ENCODE data around the gene CADM1. TPM values are rescaled to one million over a fixed set of nuclear protein-coding genes. Genes with fewer than 3 reads are reported as not detected.

Gene CADM1
- total and polyA plus RNA-seq, 9 donors: 6.6 to 61.2 (median 17.2) TPM

DNA sequence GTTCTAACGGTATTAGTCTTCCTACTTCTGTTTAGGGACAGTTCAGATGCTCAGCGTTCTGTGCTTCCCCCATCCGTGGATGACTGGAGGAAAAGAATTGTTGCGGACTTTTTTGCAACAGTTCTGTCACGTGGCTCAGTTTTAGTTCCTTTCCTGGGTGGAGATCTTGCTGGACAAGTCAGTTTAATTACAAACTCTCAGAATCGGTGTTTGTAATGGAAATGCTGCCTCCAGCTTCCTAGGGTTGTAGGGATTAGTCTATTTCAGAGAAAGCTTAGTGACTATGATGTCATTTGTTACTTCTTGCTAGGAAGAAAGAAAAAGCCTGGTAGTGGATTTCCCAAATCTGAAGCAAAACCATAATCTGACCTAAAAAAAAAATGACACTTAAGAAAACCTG lies 320.4 kb downstream of the CADM1 start:
- no peaks in the 10 kb centered on the region for H3K4me1 ChIP-seq (ENCODE audit: insufficient read depth)
- intact Hi-C loops (cut with DNase I): no loop called here
- WGBS, 3 donors: 88 to 91% (median 89%) methylated on average over 6 of the region's 6 CpGs
- no peak for DNase-seq
- H3K9me3 ChIP-seq: no peaks in the 10 kb centered on the region
- no peak overlapping the region for H3K27ac ChIP-seq
- no peak overlapping the region for H3K4me3 ChIP-seq
- H3K36me3 ChIP-seq: no peaks in the 10 kb centered on the region
- H3K27me3 ChIP-seq: no peaks in the 10 kb centered on the region
- no peak for TF ChIP-seq EP300 (IDR thresholded peaks at IDR 0.05)
- TF ChIP-seq POLR2A (IDR thresholded peaks at IDR 0.05): no peak
- TF ChIP-seq, protein P1, sequence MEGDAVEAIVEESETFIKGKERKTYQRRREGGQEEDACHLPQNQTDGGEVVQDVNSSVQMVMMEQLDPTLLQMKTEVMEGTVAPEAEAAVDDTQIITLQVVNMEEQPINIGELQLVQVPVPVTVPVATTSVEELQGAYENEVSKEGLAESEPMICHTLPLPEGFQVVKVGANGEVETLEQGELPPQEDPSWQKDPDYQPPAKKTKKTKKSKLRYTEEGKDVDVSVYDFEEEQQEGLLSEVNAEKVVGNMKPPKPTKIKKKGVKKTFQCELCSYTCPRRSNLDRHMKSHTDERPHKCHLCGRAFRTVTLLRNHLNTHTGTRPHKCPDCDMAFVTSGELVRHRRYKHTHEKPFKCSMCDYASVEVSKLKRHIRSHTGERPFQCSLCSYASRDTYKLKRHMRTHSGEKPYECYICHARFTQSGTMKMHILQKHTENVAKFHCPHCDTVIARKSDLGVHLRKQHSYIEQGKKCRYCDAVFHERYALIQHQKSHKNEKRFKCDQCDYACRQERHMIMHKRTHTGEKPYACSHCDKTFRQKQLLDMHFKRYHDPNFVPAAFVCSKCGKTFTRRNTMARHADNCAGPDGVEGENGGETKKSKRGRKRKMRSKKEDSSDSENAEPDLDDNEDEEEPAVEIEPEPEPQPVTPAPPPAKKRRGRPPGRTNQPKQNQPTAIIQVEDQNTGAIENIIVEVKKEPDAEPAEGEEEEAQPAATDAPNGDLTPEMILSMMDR (IDR thresholded peaks at IDR 0.05): no peak

- H3K27me3 ChIP-seq: no peaks in the 10 kb centered on the region
- no peaks in the 10 kb centered on the region for H3K36me3 ChIP-seq
- H3K9me3 ChIP-seq: no peaks in the 10 kb centered on the region
- no peak overlapping the region for H3K4me3 ChIP-seq
- no peak for DNase-seq
- no peaks in the 10 kb centered on the region for H3K4me1 ChIP-seq (ENCODE audit: insufficient read depth)
- H3K27ac ChIP-seq: no peak overlapping the region
- intact Hi-C loops (cut with DNase I): no loop called here
- TF ChIP-seq EP300 (IDR thresholded peaks at IDR 0.05) (no peak), POLR2A (IDR thresholded peaks at IDR 0.05) (no peak)
- TF ChIP-seq, protein P1 (IDR thresholded peaks at IDR 0.05): no peak
- 55 to 77% (median 72%) methylated on average over 4 of the region's 4 CpGs for WGBS, 3 donors
Measured at GRCh38 chr11:115183136-115183535, 321.1 kb downstream of the CADM1 start.

- intact Hi-C loops (cut with DNase I): no loop called here
- no peak for DNase-seq
- H3K36me3 ChIP-seq: no peaks in the 10 kb centered on the region
- H3K4me1 ChIP-seq (ENCODE audit: insufficient read depth): no peaks in the 10 kb centered on the region
- 56 to 74% (median 57%) methylated on average over 7 of the region's 7 CpGs for WGBS, 3 donors
- H3K27me3 ChIP-seq: no peaks in the 10 kb centered on the region
- H3K9me3 ChIP-seq: no peaks in the 10 kb centered on the region
- no peak overlapping the region for H3K4me3 ChIP-seq
- TF ChIP-seq EP300 (IDR thresholded peaks at IDR 0.05) (no peak), POLR2A (IDR thresholded peaks at IDR 0.05) (no peak)
- TF ChIP-seq, protein P1 (IDR thresholded peaks at IDR 0.05): no peak
- no peak overlapping the region for H3K27ac ChIP-seq
Measured at GRCh38 chr11:115182282-115182955, 321.8 kb downstream of the CADM1 start.

- H3K36me3 ChIP-seq: no peaks in the 10 kb centered on the region
Measured at GRCh38 chr11:115181538-115181937, 322.7 kb downstream of the CADM1 start.

More at GRCh38 chr11:115181538-115181937, 322.7 kb downstream of the CADM1 start:
- 45 to 65% (median 51%) methylated on average over 12 of the region's 12 CpGs for WGBS, 3 donors
- DNase-seq: no peak
- no peaks in the 10 kb centered on the region for H3K9me3 ChIP-seq
- H3K27me3 ChIP-seq: no peaks in the 10 kb centered on the region
- no peak overlapping the region for H3K4me3 ChIP-seq
- no peak overlapping the region for H3K27ac ChIP-seq
- no peaks in the 10 kb centered on the region for H3K4me1 ChIP-seq (ENCODE audit: insufficient read depth)
- intact Hi-C loops (cut with DNase I): no loop called here
- TF ChIP-seq POLR2A (IDR thresholded peaks at IDR 0.05) (no peak), EP300 (IDR thresholded peaks at IDR 0.05) (no peak)
- TF ChIP-seq, protein P1 (IDR thresholded peaks at IDR 0.05): no peak
